T-helper 1 cell (primary cell): ENCODE measurements around the gene POLR2C.

ENCODE experiments used
- DNase-seq, 5 donors: peaks; one replicate each; pipeline ENCODE4 v3.0.0-alpha.2; 2012 to 2020

Gene POLR2C

DNA sequence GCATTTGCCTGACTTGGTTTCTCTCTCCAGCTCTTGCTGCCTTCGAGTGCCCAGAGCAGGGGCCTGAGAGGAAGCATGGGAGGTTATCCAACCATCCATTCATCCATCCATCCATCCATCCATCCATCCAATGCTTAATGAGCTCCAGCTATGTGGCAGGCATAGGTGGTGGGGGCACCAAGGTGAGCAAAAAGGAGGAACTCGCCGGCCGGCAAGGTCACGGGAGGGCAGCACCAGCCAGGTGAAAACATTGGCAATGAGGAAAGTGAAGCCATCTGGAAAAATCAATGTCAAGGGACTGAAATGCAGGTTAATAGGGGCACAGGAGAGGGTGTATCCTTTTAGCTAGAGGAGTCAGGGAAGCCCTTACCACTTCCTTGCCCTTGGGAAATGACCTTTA, 42.0 kb downstream of the POLR2C start:
- no peak for DNase-seq

DNA sequence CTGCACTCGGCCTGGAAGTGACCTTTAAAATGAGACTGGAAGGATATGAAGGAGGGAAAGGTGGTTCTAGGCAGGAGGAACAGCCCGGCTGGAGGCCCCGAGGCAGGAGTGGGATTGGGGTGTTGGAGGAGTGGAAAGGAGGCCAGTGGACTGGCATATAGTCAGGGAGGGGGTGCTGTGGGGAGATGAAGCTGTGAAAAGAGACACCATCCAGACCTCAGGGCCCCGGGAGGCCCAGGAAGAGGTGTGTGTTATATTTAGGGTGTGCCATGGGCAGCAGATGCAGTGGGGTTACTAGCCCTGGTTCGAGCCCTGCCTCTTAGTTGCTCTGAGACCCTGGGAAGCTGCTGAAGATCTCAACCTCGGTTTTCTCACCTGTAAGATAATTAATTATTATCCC, 42.7 kb downstream of the POLR2C start:
- no peak for DNase-seq

GRCh38 chr16:57507136-57508034, 44.9 kb downstream of the POLR2C start:
- no peak for DNase-seq

GRCh38 chr16:57508035-57508425, 45.6 kb downstream of the POLR2C start:
- no peak for DNase-seq

DNA sequence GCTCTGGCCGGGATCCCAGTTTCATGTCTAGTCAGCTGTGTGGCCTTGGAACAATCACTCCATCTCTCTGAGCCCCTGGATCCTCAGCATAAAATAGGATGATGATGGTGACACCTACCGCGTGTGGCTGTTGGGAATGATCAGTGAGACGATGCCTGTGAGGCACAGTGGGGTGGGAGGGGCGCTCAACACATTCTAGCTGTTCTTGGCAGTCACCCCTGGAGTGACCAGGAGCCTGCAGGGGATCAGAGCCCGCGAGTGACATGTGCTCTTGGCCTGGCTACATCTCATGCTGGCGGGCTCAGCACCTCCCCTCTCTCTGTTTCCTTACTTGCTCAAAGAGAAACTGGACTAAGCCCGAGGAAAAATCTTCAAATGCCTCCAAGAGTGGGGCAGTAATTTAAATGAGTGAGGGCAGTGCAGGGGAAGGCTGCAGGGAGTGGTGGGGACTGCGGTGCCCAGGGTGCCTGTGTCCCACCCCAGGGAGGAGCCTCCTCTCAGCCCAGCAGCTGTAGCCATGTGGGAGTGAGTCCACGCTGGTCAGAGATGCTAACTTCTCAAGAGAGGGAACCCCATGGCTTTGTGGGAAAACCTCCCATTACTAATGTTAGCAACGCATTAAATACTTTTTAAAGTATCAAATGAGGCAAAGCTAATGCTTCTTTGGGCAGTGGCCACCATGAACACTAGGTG, 46.9 kb downstream of the POLR2C start:
- DNase-seq: no peak

DNA sequence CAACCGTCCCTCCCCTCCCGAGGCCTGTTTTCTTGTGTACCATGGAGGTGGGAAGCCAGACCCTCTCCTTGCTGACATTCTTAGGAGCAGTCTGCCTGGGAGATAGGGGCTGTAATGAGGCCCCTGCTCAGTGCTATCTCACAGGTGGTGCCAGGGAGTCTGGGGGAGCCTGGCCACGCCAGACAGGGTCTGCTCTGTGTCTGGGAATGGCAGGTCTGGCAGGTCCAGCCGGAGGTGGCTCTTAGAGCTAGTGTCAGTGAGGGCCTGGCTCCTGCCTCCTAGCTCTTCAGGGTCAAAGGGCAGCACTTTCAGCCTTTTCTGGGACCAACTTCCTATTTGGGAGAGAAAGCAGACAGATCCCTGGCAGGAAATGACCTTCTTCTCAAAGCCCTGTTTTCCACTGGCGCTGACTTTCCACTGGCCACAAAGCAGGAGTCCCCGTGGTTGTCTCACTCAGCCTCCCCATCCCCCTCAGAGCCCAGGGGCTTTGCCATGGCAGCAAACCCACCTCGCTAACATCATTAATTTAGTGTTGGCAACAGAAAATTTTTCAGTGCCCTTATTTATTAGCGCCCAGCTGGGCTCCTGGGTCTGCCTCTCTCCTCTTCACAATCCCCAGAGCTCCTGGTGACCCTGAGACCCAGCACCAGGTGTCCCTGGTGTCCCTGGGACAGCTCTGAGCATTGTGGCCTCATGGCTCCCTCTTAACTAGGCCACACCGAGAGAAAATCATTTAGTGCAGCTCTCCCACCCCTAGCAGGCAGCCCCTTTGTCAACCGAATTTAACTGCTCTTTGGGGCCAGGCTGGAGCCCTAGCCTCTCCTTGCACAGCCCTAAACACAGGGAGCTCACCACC, 47.8 kb downstream of the POLR2C start:
- no peak for DNase-seq

- no peak for DNase-seq
Measured at GRCh38 chr16:57512296-57513001, 50.0 kb downstream of the POLR2C start.

DNA sequence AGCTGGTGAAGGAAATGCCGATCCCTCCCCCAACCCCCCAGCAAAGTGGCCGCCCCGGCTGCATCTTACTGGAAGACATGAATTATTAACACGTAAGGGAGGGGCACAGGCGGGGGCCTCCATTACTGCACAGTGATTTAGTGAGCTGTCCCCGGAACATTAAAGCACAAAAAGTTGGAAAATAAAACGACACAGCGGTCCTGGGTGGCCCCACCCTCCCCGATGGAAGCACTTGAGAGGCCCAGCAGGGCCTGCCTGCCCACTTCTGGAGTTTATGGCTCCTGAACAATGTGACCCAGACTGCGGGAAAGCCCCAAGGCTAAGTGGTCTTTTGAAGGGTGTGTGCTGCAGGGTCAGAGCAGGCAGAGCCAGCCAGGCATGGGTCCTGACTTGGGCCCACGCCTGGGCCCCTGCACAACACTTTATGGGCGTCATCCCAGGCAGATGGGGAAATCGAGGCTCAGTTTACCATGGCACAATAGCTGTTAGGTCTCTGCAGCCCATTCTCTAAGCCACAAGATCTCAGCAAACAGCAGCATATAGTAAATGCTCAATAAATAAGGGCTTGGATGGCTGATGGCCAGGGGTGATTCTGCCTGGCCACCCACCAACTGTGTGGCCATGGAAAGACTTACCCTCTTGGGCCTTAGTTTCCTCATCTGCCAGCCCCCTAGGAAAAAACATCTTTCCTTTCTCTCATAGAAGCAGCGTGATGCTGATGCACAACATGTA, 51.1 kb downstream of the POLR2C start:
- DNase-seq: no peak

GRCh38 chr16:57514371-57514770, 51.9 kb downstream of the POLR2C start:
- DNase-seq: no peak

DNA sequence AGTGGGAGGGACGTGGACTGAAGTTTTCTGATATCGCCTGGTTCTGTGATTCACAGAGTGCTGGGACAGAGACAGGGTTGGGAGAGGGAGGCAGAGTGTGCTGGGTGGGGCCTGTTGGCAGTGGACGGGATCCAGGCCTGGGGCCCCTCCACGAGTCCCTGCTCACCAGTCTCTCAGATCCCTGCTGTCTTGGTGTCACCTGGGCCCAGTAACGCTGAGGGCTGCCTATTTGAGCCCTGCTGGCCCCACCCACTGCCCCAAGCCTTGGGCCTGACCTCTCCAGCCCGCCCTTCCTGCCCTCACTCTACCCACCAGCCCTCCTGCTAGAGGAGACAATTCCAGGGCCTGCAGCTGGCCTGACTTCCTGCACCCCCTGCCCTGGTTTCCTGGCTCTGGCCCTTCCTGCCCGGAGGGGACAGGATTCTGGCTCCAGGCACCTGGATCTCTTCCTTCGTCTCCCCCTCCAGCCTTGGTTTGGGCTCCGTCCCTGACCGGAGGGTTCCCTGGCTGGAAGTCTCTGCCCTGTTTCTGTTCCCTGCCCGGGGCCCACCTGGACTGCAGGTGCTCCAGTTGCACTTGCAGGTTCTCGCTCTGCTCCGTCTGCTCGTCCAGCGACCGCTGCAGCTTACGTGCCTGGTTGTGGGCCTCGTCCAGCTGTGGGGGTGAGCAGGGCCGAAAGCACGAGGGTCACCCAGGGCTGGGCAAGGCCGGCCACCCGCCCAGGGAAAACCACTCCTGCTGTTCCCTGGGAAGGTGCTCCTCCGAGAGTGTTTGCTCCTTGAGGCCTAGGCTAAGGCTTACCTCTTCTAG, 52.5 kb downstream of the POLR2C start:
- no peak for DNase-seq

GRCh38 chr16:57516176-57516725, 53.8 kb downstream of the POLR2C start:
- DNase-seq: no peak

GRCh38 chr16:57516773-57517172, 54.3 kb downstream of the POLR2C start:
- DNase-seq: no peak

- DNase-seq: no peak
Measured at GRCh38 chr16:57517397-57518367, 55.2 kb downstream of the POLR2C start.

DNA sequence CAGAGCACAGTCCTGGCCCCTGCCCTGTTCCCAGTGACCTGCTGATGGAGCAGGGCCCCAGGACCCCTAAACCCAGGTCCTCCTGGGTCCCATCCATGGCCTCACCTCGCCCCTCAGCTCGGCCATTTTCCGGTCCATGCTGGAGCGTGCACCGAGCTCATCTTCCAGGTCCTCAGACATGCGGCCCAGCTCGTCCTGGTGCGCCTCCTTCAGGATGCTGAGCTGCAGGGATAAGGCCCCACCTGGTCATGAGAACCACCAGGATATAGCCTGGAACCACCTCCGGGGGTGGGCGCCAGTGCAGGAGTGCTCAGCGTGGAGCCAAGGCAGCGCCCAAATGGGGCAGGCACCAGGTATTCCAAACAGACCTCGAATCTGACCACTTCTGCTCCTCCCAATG, 56.0 kb downstream of the POLR2C start:
- DNase-seq: no peak

DNA sequence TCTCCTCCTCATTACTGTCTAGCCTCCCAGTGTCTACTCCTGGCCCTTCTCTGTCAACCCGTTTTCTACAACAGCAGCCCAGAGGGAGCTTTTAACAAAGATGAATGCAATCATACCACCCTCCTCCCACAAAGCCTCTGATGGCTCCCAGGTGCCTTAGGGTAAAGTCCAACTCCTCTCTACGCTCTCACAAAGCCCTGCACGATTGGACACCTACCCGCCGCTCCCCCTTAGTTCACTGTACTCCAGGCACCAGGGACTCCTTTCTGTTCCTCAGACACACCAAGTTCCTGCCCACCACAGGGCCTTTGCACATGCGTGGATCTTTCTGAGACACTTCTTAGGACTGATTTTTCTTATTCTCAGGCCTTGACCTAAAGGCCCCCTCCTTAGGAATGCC, 56.4 kb downstream of the POLR2C start:
- DNase-seq: no peak

DNA sequence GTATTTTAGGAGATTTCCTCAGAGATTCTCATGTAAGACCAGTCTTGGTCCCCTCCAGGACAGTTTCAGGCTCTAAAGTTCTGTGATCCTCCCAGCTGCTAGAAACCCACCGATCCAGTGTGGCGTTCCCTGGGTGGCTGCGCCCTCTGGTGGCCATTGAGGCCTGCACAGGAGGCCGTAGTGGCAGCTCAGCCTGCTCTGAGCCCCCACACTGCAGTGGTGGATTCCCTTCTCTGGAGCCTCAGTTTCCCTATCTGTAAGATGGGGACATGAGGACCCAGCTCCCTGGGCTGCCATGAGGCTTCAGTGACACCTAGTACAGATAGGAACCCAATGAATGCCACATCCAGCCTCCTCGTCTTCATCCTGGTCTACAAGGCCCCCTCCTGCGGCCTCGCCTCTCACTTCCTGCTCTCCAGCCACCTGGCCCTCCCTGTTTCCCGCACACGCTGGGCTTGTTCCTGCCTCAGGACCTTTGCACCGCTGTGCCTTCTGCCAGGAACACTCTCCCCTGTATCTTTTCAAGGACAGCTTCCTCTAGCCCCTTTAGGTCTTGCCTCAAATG, 57.4 kb downstream of the POLR2C start:
- peak; percentile 51 to 74 (median 67) for DNase-seq
